Measurements from ENCODE around the gene TRIM31. TPM values are rescaled to one million over a fixed set of nuclear protein-coding genes. Genes with fewer than 3 reads are reported as not detected.

TRIM31 gene
- total and polyA plus RNA-seq, 9 donors, result 0.06 to 0.44 (median 0.12) TPM; not detected in 6

- peak; percentile 18 for DNase-seq
- WGBS (ENCODE audit: insufficient coverage), result no CpG with 5 or more reads among the region's 4 CpGs
Measured at GRCh38 chr6:30156262-30156599, 43.3 kb upstream of the TRIM31 start.

GRCh38 chr6:30155520-30156261 is 42.8 kb upstream of the TRIM31 start:
- Histone ChIP-seq H3K4me1 (ENCODE audit: control insufficient read depth, insufficient read depth, low read length) (peaks cover 2% of the 10 kb centered on the region), H3K4me3 (ENCODE audit: low read length) (no peak overlapping the region), H3K36me3 (ENCODE audit: control insufficient read depth, insufficient read depth, low read length) (no peaks in the 10 kb centered on the region), H3K27ac (ENCODE audit: low read length) (no peak overlapping the region), H3K9me3 (replicated peaks; ENCODE audit: control insufficient read depth, low read depth, low read length) (no peaks in the 10 kb centered on the region), H3K27me3 (ENCODE audit: control insufficient read depth, insufficient read depth, low read length) (peaks cover 10% of the 10 kb centered on the region)
- no CpG with 5 or more reads among the region's 2 CpGs for WGBS (ENCODE audit: insufficient coverage)
- DNase-seq, result no peak

More at GRCh38 chr6:30156262-30156599, 43.3 kb upstream of the TRIM31 start:
- Histone ChIP-seq H3K4me3 (ENCODE audit: low read length) (no peak overlapping the region), H3K4me1 (ENCODE audit: control insufficient read depth, insufficient read depth, low read length) (peaks cover 2% of the 10 kb centered on the region), H3K27ac (ENCODE audit: low read length) (no peak overlapping the region), H3K36me3 (ENCODE audit: control insufficient read depth, insufficient read depth, low read length) (no peaks in the 10 kb centered on the region), H3K27me3 (ENCODE audit: control insufficient read depth, insufficient read depth, low read length) (peaks cover 10% of the 10 kb centered on the region), H3K9me3 (replicated peaks; ENCODE audit: control insufficient read depth, low read depth, low read length) (no peaks in the 10 kb centered on the region)

- no peaks in the 10 kb centered on the region for H3K9me3 ChIP-seq (replicated peaks; ENCODE audit: control insufficient read depth, low read depth, low read length)
- H3K4me3 ChIP-seq (ENCODE audit: low read length), result no peak overlapping the region
- DNase-seq, result no peak
- peaks cover 2% of the 10 kb centered on the region for H3K4me1 ChIP-seq (ENCODE audit: control insufficient read depth, insufficient read depth, low read length)
- WGBS (ENCODE audit: insufficient coverage), result 50% methylated on average over 5 of the region's 12 CpGs
- H3K27ac ChIP-seq (ENCODE audit: low read length), result no peak overlapping the region
- H3K36me3 ChIP-seq (ENCODE audit: control insufficient read depth, insufficient read depth, low read length), result no peaks in the 10 kb centered on the region
- H3K27me3 ChIP-seq (ENCODE audit: control insufficient read depth, insufficient read depth, low read length), result peaks cover 12% of the 10 kb centered on the region
Measured at GRCh38 chr6:30154709-30155519, 42.0 kb upstream of the TRIM31 start.

- Histone ChIP-seq H3K36me3 (ENCODE audit: control insufficient read depth, insufficient read depth, low read length) (no peaks in the 10 kb centered on the region), H3K9me3 (replicated peaks; ENCODE audit: control insufficient read depth, low read depth, low read length) (no peaks in the 10 kb centered on the region), H3K4me1 (ENCODE audit: control insufficient read depth, insufficient read depth, low read length) (peaks cover 2% of the 10 kb centered on the region), H3K4me3 (ENCODE audit: low read length) (no peak overlapping the region), H3K27ac (ENCODE audit: low read length) (no peak overlapping the region), H3K27me3 (ENCODE audit: control insufficient read depth, insufficient read depth, low read length) (peaks cover 12% of the 10 kb centered on the region)
- DNase-seq, result no peak
- 88% methylated on average over 8 of the region's 17 CpGs for WGBS (ENCODE audit: insufficient coverage)
Measured at GRCh38 chr6:30154061-30154460, 41.2 kb upstream of the TRIM31 start.

- no CpG with 5 or more reads among the region's 3 CpGs for WGBS (ENCODE audit: insufficient coverage)
- Histone ChIP-seq H3K4me3 (ENCODE audit: low read length) (no peak overlapping the region), H3K27ac (ENCODE audit: low read length) (no peak overlapping the region), H3K4me1 (ENCODE audit: control insufficient read depth, insufficient read depth, low read length) (peaks cover 2% of the 10 kb centered on the region), H3K27me3 (ENCODE audit: control insufficient read depth, insufficient read depth, low read length) (peaks cover 12% of the 10 kb centered on the region), H3K36me3 (ENCODE audit: control insufficient read depth, insufficient read depth, low read length) (no peaks in the 10 kb centered on the region), H3K9me3 (replicated peaks; ENCODE audit: control insufficient read depth, low read depth, low read length) (no peaks in the 10 kb centered on the region)
- DNase-seq, result no peak
Measured at GRCh38 chr6:30152910-30153610, 40.2 kb upstream of the TRIM31 start.

- 88% methylated on average over 1 of the region's 4 CpGs for WGBS (ENCODE audit: insufficient coverage)
- no peak overlapping the region for H3K4me3 ChIP-seq (ENCODE audit: low read length)
- no peaks in the 10 kb centered on the region for H3K9me3 ChIP-seq (replicated peaks; ENCODE audit: control insufficient read depth, low read depth, low read length)
- DNase-seq, result no peak
- peaks cover 12% of the 10 kb centered on the region for H3K27me3 ChIP-seq (ENCODE audit: control insufficient read depth, insufficient read depth, low read length)
- no peaks in the 10 kb centered on the region for H3K36me3 ChIP-seq (ENCODE audit: control insufficient read depth, insufficient read depth, low read length)
- H3K27ac ChIP-seq (ENCODE audit: low read length), result no peak overlapping the region
- peaks cover 2% of the 10 kb centered on the region for H3K4me1 ChIP-seq (ENCODE audit: control insufficient read depth, insufficient read depth, low read length)
Measured at GRCh38 chr6:30152016-30152673, 39.3 kb upstream of the TRIM31 start.

GRCh38 chr6:30151580-30151979 is 38.7 kb upstream of the TRIM31 start:
- no peaks in the 10 kb centered on the region for H3K36me3 ChIP-seq (ENCODE audit: control insufficient read depth, insufficient read depth, low read length)
- no peak overlapping the region for H3K4me3 ChIP-seq (ENCODE audit: low read length)
- peaks cover 10% of the 10 kb centered on the region for H3K27me3 ChIP-seq (ENCODE audit: control insufficient read depth, insufficient read depth, low read length)
- H3K9me3 ChIP-seq (replicated peaks; ENCODE audit: control insufficient read depth, low read depth, low read length), result no peaks in the 10 kb centered on the region
- no peak overlapping the region for H3K27ac ChIP-seq (ENCODE audit: low read length)
- peaks cover 2% of the 10 kb centered on the region for H3K4me1 ChIP-seq (ENCODE audit: control insufficient read depth, insufficient read depth, low read length)
- no peak for DNase-seq
- 26% methylated on average over 2 of the region's 3 CpGs for WGBS (ENCODE audit: insufficient coverage)

- WGBS (ENCODE audit: insufficient coverage), result 79% methylated on average over 7 of the region's 10 CpGs
- peaks cover 11% of the 10 kb centered on the region for H3K27me3 ChIP-seq (ENCODE audit: control insufficient read depth, insufficient read depth, low read length)
- no peak overlapping the region for H3K27ac ChIP-seq (ENCODE audit: low read length)
- DNase-seq, result no peak
- no peaks in the 10 kb centered on the region for H3K4me1 ChIP-seq (ENCODE audit: control insufficient read depth, insufficient read depth, low read length)
- no peaks in the 10 kb centered on the region for H3K36me3 ChIP-seq (ENCODE audit: control insufficient read depth, insufficient read depth, low read length)
- no peaks in the 10 kb centered on the region for H3K9me3 ChIP-seq (replicated peaks; ENCODE audit: control insufficient read depth, low read depth, low read length)
- no peak overlapping the region for H3K4me3 ChIP-seq (ENCODE audit: low read length)
Measured at GRCh38 chr6:30150671-30151395, 37.9 kb upstream of the TRIM31 start.

- WGBS (ENCODE audit: insufficient coverage), result 52% methylated on average over 4 of the region's 7 CpGs
- Histone ChIP-seq H3K27me3 (ENCODE audit: control insufficient read depth, insufficient read depth, low read length) (peaks cover 12% of the 10 kb centered on the region), H3K27ac (ENCODE audit: low read length) (no peak overlapping the region), H3K36me3 (ENCODE audit: control insufficient read depth, insufficient read depth, low read length) (no peaks in the 10 kb centered on the region), H3K9me3 (replicated peaks; ENCODE audit: control insufficient read depth, low read depth, low read length) (no peaks in the 10 kb centered on the region), H3K4me1 (ENCODE audit: control insufficient read depth, insufficient read depth, low read length) (no peaks in the 10 kb centered on the region), H3K4me3 (ENCODE audit: low read length) (no peak overlapping the region)
- DNase-seq, result no peak
Measured at GRCh38 chr6:30149858-30150550, 37.1 kb upstream of the TRIM31 start.

Data from muscle of leg (tissue), 11 donors.